GM18907 (cell line): ENCODE results near the gene COL27A1.

Experiments
- ATAC-seq: cut with Tn5 transposase; IDR thresholded peaks from one replicate; pipeline ENCODE4 v1.9.1; 2021; ENCODE audit warnings: mild to moderate bottlenecking, moderate library complexity; ENCODE audit not compliant: unreplicated experiment

Gene COL27A1

GRCh38 chr9:114202849-114203248 lies 47.5 kb downstream of the COL27A1 start:
- ATAC-seq, result no peak

- no peak for ATAC-seq
These were observed 48.2 kb downstream of the COL27A1 start for GRCh38 chr9:114203410-114204140.

GRCh38 chr9:114204265-114204664 lies 48.9 kb downstream of the COL27A1 start:
- ATAC-seq, result no peak

GRCh38 chr9:114205171-114206015 lies 50.1 kb downstream of the COL27A1 start:
- no peak for ATAC-seq

GRCh38 chr9:114206221-114206789 lies 51.0 kb downstream of the COL27A1 start:
- no peak for ATAC-seq

- no peak for ATAC-seq
These were observed 51.9 kb downstream of the COL27A1 start for GRCh38 chr9:114207034-114207810.

GRCh38 chr9:114207845-114208244 lies 52.5 kb downstream of the COL27A1 start:
- no peak for ATAC-seq

GRCh38 chr9:114209151-114209550 lies 53.8 kb downstream of the COL27A1 start:
- ATAC-seq, result no peak

- ATAC-seq, result no peak
These were observed 54.8 kb downstream of the COL27A1 start for GRCh38 chr9:114210136-114210535.

GRCh38 chr9:114210691-114211276 lies 55.4 kb downstream of the COL27A1 start:
- no peak for ATAC-seq

GRCh38 chr9:114212826-114213225 lies 57.5 kb downstream of the COL27A1 start:
- ATAC-seq, result no peak

- no peak for ATAC-seq
These were observed 58.2 kb downstream of the COL27A1 start for GRCh38 chr9:114213566-114213965.

GRCh38 chr9:114214181-114214580 lies 58.8 kb downstream of the COL27A1 start:
- ATAC-seq, result no peak

- ATAC-seq, result no peak
These were observed 59.5 kb downstream of the COL27A1 start for GRCh38 chr9:114214686-114215414.

GRCh38 chr9:114216081-114216480 lies 60.7 kb downstream of the COL27A1 start:
- ATAC-seq, result no peak

- no peak for ATAC-seq
These were observed 61.6 kb downstream of the COL27A1 start for GRCh38 chr9:114216976-114217375.

- no peak for ATAC-seq
These were observed 63.2 kb downstream of the COL27A1 start for GRCh38 chr9:114218264-114219120.

GRCh38 chr9:114220061-114220541 lies 64.8 kb downstream of the COL27A1 start:
- ATAC-seq, result no peak
